Upper lobe of right lung (tissue), 1 donor: ENCODE results near the gene MRPL58. TPM values are rescaled to one million over a fixed set of nuclear protein-coding genes. Genes with fewer than 3 reads are reported as not detected.
"Not testable (repeated sequence)": the region's sequence is repeated elsewhere in the genome, so short reads cannot be mapped to it uniquely, and the experiment has no call there.

Experiments
- ATAC-seq: fragments of 200-7000 bp; cut with Tn5 transposase; one replicate; pipeline ENCODE4 v1.9.1; 2020; ENCODE audit warnings: mild to moderate bottlenecking, moderate library complexity
- DNase-seq: peaks from one replicate; pipeline ENCODE4 v3.0.0-alpha.2; 2020
- H3K27ac ChIP-seq: fragments of 200-600 bp; one replicate; pipeline ENCODE4 v1.8.0; 2022
- H3K27me3 ChIP-seq: fragments of 200-600 bp; one replicate; pipeline ENCODE4 v1.8.0; 2022; ENCODE audit warnings: mild to moderate bottlenecking
- H3K36me3 ChIP-seq: fragments of 200-600 bp; one replicate; pipeline ENCODE4 v1.8.0; 2022
- H3K4me1 ChIP-seq: fragments of 200-600 bp; one replicate; pipeline ENCODE4 v1.8.0; 2022
- H3K4me3 ChIP-seq: fragments of 200-600 bp; one replicate; pipeline ENCODE4 v1.8.0; 2022; ENCODE audit warnings: mild to moderate bottlenecking
- H3K9me3 ChIP-seq: fragments of 200-600 bp; one replicate; pipeline ENCODE4 v1.8.0; 2022
- intact Hi-C: fragments of 100-400 bp; cut with DNase I; formaldehyde crosslinking; loops from one replicate; pipeline ENCODE4 v1.11.0; 2022
- total RNA-seq: library from RNA; stranded (reverse); fragmentation: NEBNext Ultra II Directional; extraction: Animal tissue kit (Norgen Biotek cat#: 25700); gene quantifications from one replicate; pipeline ENCODE4 v1.2.1, GENCODE V29; 2021
- TF ChIP-seq, protein P1 (sequence below): fragments of 200-600 bp; IDR thresholded peaks from one replicate; pipeline ENCODE4 v1.8.0; 2022; ENCODE audit warnings: antibody characterized with exemption
- donor health status: DM: no; HTN: yes; CAD: no; lungs with severe emphysema.

The MRPL58 gene
- total RNA-seq, 1 donor from 2014 or later, result 21.6 TPM

DNA sequence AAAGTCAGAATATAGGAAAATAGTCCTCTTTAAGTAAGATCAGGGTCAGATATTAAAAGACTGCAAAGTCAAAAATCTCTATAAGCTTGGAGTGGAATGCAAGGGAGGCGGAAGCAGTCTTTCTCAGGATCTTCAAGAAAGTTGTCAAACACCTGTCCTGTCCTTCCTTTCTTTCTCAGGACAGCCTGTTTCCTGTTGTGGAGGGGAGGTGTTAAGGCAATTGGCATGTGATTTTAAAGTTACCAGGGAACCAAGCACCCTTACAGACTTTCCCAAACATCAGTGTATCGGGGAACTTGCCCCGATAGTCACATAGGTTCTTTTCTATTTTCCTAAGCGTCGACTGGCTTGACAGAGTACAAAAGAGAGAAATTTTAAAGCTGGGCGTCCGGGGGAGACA is 32.2 kb downstream of the MRPL58 start:
- Histone ChIP-seq H3K4me3 (no peak overlapping the region), H3K27ac (no peak overlapping the region), H3K27me3 (no peaks in the 10 kb centered on the region), H3K9me3 (no peaks in the 10 kb centered on the region), H3K4me1 (peaks cover 25% of the 10 kb centered on the region), H3K36me3 (peaks cover 34% of the 10 kb centered on the region)
- TF ChIP-seq, protein P1, sequence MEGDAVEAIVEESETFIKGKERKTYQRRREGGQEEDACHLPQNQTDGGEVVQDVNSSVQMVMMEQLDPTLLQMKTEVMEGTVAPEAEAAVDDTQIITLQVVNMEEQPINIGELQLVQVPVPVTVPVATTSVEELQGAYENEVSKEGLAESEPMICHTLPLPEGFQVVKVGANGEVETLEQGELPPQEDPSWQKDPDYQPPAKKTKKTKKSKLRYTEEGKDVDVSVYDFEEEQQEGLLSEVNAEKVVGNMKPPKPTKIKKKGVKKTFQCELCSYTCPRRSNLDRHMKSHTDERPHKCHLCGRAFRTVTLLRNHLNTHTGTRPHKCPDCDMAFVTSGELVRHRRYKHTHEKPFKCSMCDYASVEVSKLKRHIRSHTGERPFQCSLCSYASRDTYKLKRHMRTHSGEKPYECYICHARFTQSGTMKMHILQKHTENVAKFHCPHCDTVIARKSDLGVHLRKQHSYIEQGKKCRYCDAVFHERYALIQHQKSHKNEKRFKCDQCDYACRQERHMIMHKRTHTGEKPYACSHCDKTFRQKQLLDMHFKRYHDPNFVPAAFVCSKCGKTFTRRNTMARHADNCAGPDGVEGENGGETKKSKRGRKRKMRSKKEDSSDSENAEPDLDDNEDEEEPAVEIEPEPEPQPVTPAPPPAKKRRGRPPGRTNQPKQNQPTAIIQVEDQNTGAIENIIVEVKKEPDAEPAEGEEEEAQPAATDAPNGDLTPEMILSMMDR, result no peak
- DNase-seq (no peak), ATAC-seq (no peak)
- intact Hi-C loops, result no loop called here

DNA sequence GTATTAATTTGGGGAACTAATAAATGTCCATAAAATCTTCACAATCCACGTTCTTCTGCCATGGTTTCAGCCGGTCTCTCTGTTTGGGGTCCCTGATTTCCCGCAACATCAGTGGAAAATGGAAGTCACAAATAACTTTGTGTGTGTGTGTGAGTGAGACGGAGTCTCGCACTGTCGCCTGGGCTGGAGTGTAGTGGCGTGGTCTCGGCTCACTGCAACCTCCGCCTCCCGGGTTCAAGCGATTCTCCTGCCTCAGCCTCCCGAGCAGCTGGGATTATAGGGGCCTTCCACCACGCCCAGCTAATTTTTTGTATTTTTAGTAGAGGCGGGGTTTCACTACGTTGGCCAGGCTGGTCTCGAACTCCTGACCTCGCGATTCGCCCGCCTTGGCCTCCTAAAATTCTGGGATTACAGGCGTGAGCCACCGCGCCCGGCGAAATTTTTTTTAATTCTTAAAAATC is 33.5 kb downstream of the MRPL58 start:
- intact Hi-C loops, result not testable (repeated sequence)

DNA sequence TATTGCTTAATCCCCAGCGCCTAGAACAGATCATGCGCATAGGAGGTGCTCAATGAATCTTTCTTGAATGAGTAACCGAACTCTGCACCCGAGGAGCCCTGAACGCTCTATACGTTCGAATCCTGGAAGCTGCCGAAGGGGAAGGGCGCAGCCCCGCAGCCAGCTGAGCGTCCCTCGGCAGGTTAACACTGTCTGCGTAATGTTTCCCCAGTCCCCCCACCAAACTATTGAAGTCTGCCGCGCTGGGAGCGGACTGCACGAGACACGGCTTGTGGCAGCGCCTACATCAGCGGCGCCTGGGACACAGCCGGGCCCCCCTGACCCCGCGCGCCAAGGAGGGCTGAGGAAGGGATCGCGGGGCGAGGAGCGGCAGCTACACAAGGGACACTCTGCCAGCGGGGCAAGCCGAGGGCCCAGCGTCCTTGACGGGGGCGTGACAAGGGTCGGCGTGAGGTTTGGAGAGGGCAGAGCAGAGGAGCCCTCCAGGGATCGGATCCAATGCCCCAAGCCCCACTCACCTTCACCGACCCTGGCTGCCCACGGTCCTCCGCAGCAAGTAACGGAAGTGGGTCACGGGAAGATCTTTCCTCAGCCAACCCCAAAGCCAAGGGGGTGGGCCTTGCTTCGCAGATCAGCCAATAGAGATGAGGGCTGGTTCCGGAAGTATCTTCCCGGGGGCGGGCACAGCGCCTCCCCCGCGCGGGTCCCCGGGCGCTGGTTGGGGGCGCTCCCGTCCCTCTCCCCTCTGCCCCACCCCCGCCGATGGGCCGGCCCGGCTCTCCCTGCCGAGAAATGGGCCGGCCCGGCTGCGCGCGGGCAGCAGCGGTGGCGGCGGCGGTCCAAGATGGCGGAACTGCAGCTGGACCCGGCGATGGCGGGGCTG is 34.2 kb downstream of the MRPL58 start, which contains the start of the genes ATP5PD and KCTD2:
TSS of gene ATP5PD (minus strand) at position 563 of the 883 bp plus-strand sequence. CDS start 4,319 bp downstream, outside the sequence.
TSS of gene KCTD2 (plus strand) at position 819 of the 883 bp plus-strand sequence. CDS start at position 845, 26 bp downstream.
- intact Hi-C loops, result no loop called here
- DNase-seq, result peak; percentile 98

More for the DNA sequence above, 33.5 kb downstream of the MRPL58 start:
- Histone ChIP-seq H3K27ac (peak overlapping the region; percentile 98), H3K4me1 (peaks cover 25% of the 10 kb centered on the region), H3K4me3 (peak overlapping the region; percentile 98), H3K36me3 (peaks cover 21% of the 10 kb centered on the region)
- not testable (repeated sequence) for H3K9me3 ChIP-seq, DNase-seq, ATAC-seq, H3K27me3 ChIP-seq

DNA sequence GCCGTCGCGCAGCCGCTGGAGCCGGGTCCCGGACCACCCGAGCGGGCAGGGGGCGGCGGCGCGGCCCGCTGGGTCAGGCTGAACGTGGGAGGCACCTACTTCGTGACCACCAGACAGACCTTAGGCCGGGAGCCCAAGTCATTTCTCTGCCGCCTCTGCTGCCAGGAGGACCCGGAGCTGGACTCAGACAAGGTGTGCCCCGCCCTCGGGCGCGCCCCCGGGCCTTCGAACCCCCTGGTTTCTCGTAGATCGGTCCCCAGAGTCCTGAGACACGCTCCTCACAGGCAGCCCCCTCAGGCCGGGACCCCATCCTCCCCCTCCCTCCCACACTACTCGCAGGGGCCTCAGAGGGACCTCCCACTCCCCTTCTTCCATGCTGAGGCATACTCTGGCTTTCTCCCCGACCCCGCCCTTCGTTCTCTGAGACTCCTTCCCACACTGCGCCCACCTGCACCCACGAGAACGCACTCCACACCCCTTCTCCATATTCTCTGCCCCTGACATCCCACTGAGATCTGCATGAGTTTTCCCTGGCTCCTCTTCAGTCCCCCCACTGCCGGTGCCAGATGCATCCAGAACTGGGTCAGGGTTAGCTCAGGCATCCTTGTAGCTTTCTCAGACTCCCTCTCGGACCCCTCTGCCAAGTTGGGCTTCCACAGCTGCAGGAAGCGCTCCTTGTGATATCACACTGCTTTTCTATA is 35.1 kb downstream of the MRPL58 start:
- Histone ChIP-seq H3K27me3 (no peaks in the 10 kb centered on the region), H3K36me3 (peaks cover 11% of the 10 kb centered on the region), H3K4me1 (peaks cover 25% of the 10 kb centered on the region), H3K9me3 (no peaks in the 10 kb centered on the region), H3K27ac (peak overlapping the region; percentile 78), H3K4me3 (peak overlapping the region; percentile 98)
- TF ChIP-seq, protein P1, result no peak
- DNase-seq, result peak; percentile 76
- ATAC-seq, result no peak
- intact Hi-C loops, result no loop called here

More for the DNA sequence above, 34.2 kb downstream of the MRPL58 start, which contains the start of the genes ATP5PD and KCTD2:
- H3K4me3 ChIP-seq, result peak within 1 kb of the TSS; percentile 98
- no peaks in the 10 kb centered on the region for H3K27me3 ChIP-seq
- H3K4me1 ChIP-seq, result peaks cover 25% of the 10 kb centered on the region
- TF ChIP-seq, protein P1, result peak; percentile 7
- H3K27ac ChIP-seq, result peak within 1 kb of the TSS; percentile 98
- peak; percentile 100 for ATAC-seq
- H3K9me3 ChIP-seq, result no peaks in the 10 kb centered on the region
- H3K36me3 ChIP-seq, result peaks cover 15% of the 10 kb centered on the region

DNA sequence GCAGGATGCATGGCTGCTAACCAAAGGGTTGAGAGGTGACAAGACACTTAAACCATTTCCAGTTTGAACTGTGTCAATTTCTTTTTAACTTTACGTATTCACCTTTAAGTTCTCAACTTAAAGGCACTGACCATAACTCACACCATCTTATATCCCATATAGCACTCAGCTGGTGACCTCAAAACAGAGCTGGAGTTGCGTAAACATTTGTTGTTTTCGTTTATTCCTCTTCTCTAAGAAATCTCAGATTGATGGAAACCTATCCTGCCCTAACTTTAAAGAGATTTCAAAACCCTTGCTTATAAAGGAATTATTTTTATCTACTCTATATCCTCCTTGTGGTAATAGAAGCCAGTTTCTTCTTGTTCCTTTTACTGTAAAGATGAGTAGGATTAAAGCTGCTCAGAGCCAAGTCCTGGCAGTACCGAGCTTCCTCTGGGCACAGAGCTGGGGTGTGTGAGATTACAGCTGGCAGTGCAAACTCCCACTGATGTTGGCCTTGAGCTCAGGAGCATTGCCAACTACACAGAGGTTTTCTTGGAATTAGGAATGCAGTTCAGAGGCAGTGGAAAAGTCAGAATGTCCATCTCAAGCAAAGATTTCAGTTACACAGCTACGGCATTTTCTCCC is 35.9 kb downstream of the MRPL58 start:
- intact Hi-C loops, result no loop called here
- H3K27me3 ChIP-seq, result no peaks in the 10 kb centered on the region
- ATAC-seq, result no peak
- no peak for DNase-seq
- peak overlapping the region; percentile 98 for H3K4me3 ChIP-seq
- peak overlapping the region; percentile 78 for H3K27ac ChIP-seq
- H3K9me3 ChIP-seq, result no peaks in the 10 kb centered on the region
- TF ChIP-seq, protein P1, result no peak
- H3K36me3 ChIP-seq, result peaks cover 17% of the 10 kb centered on the region
- H3K4me1 ChIP-seq, result peaks cover 25% of the 10 kb centered on the region
